IPS-18c (cell line): ENCODE measurements around the gene SLC29A4.
"Not testable (repeated sequence)": the region's sequence is repeated elsewhere in the genome, so short reads cannot be mapped to it uniquely, and the experiment has no call there.

Experiments used
- H3K4me3 ChIP-seq: 2 replicates; pipeline ENCODE4 v1.7.0; 2013; ENCODE audit warnings: low read depth, mild to moderate bottlenecking, low read length, moderate library complexity; ENCODE audit not compliant: insufficient read depth
- H3K9me3 ChIP-seq: one replicate; pipeline ENCODE4 v1.6.1; 2013; ENCODE audit warnings: mild to moderate bottlenecking, low read length, moderate library complexity; ENCODE audit not compliant: control insufficient read depth, insufficient read depth

SLC29A4 gene

DNA sequence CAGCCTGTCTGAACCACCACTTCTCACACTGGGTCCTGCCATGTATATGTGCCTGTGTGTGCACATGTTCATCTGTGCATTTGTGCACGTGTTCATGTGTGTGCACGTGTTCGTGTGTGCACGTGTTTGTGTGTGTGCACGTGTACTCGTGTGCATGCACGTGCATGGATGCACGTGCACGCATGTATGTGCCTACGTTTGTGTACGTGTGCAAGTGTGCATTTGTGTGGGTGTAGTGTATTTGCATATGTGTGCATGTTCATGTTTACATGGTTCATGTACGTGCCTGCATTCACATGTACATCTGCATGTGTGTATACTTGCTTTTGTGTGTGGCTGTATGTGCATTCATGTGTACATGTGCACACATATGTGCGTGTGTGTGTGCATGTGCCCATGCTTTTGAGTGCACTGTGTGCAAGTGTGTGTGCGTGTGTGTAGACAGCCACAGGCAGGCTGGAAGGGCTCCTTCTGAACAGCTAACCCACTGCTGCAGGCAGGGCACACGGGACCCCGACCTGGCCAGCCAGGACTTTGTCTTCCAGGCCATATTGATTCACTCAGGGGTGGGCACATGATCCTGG, 28.2 kb downstream of the SLC29A4 start:
- H3K9me3 ChIP-seq = no peaks in the 10 kb centered on the region

GRCh38 chr7:5312276-5313070, 29.7 kb downstream of the SLC29A4 start:
- H3K4me3 ChIP-seq, H3K9me3 ChIP-seq: not testable (repeated sequence)

More for the DNA sequence above, 28.2 kb downstream of the SLC29A4 start:
- no peak overlapping the region; the same call in 1 of the 2 replicates for H3K4me3 ChIP-seq

DNA sequence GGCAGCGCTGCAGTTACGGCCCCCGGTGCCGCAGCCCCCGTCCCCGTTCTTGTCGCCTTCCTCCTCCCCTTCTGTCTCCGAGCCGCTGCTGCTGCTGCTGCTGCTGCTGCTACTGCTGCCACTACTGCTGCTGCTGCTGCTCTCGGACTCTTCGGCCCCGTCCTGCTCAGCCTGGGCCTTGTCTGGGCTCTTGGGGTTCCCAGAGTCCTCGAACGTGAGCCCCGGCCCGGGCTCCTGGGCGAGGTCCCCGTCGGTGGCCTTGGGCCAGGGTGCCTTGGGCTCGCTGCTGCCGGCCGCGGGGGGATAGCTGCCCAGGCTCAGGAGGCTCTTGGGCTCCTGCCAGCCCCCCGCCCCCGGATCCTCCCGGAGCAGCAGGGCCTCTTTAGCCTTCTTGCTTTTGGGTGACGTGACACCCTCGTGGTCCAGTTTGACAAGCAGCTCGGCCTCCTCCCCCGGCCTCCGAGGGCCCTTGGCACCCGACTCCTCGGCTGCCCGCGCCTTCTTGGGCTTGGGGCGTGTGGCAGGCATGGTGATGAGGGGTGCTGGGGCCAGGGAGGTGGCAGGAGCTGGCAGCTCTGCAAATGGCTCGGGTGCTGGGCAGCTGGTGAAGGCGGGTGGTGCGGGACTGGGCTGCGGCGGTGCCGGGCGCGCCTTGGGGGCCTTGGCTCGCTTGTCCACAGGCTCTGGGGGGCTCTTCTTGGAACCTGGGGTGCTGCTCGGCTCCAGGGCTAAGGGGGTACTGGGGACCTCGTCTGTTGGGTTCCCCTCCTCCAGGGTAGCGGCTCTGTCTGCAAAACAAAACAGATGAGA, 30.5 kb downstream of the SLC29A4 start:
- H3K4me3 ChIP-seq, H3K9me3 ChIP-seq: not testable (repeated sequence)

DNA sequence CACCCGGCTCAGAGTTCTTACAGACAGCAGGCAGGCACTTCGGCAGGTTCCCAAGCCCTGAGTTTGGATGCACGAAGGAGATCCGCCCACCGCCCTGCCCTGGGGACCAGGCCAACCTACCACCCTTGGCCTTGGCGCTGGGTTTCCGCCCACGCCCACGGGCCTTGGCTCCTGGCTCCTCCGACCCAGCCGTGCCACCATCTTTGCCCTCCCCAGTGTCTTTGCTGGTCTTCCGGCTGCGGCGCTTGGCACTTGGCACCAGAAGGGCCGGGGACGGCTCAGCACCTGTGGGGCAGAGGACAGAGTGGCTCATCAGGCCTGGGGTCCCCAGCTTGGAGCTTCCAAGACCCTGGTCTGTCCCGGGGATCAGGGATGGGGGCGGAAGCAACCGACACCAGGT, 32.1 kb downstream of the SLC29A4 start:
- no peak overlapping the region for H3K4me3 ChIP-seq

DNA sequence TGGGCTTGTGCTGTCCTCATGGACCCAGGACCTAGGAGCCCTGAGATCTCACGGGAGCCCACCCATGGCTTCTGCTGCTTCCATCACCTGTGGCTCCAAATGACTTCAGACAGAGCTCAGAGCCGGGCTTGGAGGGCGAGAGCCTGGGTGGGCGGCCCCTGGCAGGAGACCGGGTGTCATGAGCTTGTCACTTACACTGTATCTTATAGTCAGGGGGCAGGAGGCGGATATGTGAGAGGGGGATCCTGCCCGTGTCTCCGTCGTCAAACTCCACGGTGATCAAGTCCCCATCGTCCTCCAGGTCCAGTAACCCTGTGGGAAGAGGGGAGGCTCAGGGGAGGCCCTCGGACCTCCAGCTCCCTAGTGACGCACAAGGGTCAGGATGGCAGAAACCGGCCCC, 33.0 kb downstream of the SLC29A4 start:
- H3K4me3 ChIP-seq = no peak overlapping the region
- peaks cover 3% of the 10 kb centered on the region for H3K9me3 ChIP-seq

More for the DNA sequence above, 32.1 kb downstream of the SLC29A4 start:
- peaks cover 3% of the 10 kb centered on the region for H3K9me3 ChIP-seq

DNA sequence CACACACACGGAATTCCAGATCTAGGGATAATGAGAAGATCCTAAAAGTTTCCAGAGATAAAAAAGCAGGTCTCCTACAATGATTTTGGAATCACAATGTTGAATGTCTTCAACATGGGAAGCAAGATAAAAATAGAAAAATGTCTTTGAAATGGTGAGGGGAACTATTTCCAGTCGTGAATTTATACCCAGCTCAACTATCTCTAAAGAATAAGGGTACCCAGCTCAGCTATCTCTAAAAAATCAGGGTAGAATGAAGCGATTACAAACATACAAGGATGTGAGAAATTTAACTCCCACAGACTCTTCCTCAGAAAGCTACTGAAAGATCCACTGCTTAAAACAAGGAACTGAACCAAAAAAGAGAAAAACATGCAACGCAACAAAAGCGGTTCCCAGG, 35.9 kb downstream of the SLC29A4 start:
- H3K9me3 ChIP-seq, H3K4me3 ChIP-seq: not testable (repeated sequence)

DNA sequence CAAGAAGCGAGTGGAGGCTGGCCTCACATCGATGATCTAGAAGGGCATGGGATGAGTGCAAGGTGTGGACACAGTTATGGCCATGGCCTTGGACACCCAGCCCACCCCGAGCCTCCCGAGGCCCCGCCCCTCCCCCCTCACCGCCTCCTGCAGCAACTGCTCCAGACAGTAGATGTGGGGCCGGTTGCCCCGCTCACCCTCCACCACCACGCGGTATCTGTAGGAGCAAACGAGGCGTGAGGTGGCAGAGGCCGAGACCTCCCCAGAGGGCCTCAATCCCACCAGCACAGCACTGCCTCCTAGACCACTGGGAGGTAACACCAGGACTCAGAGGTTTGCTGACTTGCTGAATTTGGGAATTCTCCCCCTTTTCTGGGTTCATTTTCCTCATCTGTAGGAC, 37.6 kb downstream of the SLC29A4 start:
- peaks cover 3% of the 10 kb centered on the region for H3K9me3 ChIP-seq
- H3K4me3 ChIP-seq = no peak overlapping the region

DNA sequence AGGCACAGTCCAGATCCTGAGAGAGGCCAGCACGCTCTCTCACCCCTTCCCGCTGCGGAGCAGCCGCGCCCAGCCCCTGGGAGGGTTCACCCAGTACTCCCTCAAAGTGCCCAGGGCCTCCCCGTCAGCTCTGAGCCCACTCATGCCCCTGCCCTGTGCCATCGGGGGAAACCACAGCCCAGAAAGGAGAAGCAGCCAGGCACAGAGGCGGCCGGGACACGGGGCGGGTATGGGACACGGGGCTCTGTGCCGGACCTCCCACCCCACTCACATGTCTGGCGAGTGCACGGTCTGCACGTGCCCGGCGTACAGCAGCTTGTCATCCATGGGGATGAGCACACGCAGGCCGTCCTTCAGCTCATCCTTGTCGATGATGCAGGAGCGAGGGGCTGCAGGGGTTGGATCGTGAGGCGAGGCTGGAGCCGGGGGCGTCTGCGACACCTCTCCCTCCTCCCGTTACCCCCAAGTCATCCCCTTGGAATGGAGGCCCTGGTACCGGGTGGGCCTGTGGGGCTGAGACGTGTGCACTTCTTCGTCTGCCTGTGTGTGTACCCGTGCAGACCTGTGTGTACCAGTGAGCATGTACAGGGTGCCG, 38.2 kb downstream of the SLC29A4 start:
- Histone ChIP-seq H3K9me3 (peaks cover 3% of the 10 kb centered on the region), H3K4me3 (no peak overlapping the region)

DNA sequence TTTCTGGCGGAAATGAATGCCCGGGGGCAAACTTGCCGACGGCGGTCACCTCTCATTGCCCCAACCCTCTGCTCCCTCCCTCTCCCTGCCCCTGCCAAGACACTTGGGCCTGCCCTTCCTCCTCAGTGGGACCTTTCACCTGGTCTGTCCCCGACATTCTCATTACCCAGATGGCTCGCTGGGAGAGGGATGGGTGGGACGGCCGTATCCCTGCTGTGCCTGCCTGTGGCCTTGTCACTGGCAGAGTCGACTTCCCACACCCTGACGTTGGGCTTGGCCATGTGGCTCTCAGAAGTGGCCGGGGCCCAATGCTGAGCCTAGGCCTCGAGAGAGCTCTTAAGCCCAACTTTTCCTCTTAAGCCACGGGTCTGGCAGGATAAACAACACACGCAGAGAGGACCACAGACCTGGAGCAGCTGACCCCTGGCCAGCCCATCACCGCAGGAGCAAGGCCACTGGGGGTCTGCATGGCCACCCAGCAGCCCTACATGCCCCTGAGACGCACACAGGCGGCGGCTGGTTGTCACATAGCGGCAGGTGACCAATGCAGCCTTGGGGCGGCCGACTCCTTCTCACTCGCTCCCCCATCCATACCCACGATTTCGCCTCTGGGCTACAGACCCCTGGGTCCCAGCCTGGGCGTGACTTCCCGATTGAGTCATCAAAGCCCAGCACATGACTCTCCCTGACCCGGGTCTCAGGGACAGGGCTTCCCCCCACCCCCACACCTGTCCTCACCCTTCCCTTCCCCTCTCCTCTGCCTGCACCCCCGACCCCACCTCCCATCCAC, 40.1 kb downstream of the SLC29A4 start:
- no peak overlapping the region for H3K4me3 ChIP-seq
- H3K9me3 ChIP-seq = peaks cover 3% of the 10 kb centered on the region

DNA sequence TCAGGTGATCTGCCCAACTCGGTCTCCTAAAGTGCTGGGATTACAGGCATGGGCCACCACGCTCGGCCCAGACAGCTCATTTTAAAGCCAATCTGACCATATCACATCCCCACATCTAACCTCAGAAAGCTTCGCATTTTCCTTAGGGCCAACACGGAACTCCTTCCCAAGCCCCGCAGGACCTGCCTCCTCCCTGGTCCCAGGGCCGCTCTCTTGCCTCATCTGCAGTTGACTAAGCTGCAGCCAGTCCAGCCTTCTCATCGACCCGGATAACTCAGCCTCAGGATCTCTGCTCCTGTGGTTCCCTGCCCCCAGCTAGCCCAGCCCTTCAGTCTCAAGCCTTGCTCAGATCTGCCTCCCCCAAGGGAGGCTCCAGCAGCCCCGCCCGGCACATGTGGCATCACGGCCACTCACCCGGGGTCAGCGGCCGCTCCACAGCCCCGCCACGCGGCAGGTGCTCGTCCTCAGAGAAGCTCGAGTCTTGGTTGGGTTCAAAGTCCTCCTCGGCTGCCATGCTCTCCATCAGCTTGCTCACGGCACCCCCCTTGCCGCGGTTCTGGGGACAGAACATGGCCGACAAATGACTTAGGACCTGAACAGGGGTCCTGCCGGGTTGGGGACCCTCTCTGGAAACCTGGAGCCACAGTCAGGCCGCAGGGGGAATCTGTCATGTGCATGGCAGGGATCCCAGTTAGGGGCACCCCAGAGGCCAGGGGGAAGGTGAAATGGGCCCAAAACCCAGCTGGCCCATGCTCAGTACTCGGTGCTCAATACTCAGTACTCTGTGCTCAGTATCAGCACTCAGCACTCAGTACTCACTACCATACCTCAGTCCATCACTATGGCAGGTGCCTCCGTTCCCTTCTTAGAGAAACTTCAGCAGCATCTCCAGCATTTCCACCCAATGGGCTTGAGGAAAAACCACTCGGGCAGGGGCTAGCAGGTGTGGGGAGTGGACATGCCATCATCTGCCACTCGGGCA, 41.3 kb downstream of the SLC29A4 start:
- not testable (repeated sequence) for H3K9me3 ChIP-seq, H3K4me3 ChIP-seq

GRCh38 chr7:5324961-5325360, 42.2 kb downstream of the SLC29A4 start:
- Histone ChIP-seq H3K9me3 (no peaks in the 10 kb centered on the region), H3K4me3 (no peak overlapping the region)

DNA sequence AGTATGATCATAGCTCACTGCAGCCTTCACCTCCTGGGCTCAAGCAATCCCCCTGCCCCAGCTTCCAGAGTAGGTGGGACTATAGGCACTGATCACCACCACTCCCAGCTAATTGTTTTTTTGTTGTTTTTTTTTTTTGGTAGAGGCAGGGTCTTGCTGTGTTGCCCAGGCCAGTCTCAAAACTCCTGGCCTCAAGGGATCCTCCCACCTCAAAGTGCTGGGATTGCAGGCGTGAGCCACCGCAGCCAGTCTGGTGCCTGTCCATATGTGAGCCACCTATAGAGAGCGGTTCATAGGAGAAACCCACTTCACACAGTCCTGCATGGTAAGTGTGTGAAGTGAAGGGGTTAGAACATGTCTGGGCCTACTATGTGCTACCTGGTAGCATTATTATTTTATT, 47.5 kb downstream of the SLC29A4 start:
- Histone ChIP-seq H3K4me3 (no peak overlapping the region), H3K9me3 (no peaks in the 10 kb centered on the region)

DNA sequence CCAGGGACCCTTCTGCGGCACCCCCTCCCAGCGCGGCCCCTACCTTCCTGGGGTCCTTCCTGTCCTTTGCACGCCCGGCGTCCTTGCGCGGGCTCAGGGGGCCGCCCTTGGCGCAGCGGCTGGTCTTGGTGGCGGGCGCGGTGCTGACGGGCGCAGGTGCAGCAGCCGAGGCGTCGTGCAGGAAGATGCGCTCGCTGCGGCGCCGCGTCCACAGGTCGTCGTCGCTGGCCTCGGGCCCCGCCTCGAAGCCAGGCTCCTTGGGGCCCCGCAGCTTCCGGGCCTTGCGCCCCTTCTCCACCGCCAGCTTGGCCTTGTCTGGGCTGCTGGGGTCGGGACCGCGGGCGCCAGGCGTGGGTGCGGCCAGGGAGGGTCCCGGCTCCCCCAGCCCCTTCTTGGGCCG, 49.8 kb downstream of the SLC29A4 start:
- no peak overlapping the region for H3K4me3 ChIP-seq
- no peaks in the 10 kb centered on the region for H3K9me3 ChIP-seq

- H3K4me3 ChIP-seq = no peak overlapping the region
- H3K9me3 ChIP-seq = no peaks in the 10 kb centered on the region
Measured at GRCh38 chr7:5333121-5334045, 50.6 kb downstream of the SLC29A4 start.

- no peak overlapping the region for H3K4me3 ChIP-seq
- H3K9me3 ChIP-seq = no peaks in the 10 kb centered on the region
Measured at GRCh38 chr7:5334671-5335070, 51.9 kb downstream of the SLC29A4 start.
